22Rv1 (cell line): ENCODE results near the gene ELOVL5.

Source experiments
- H3K27ac ChIP-seq: fragments of 450-650 bp; 2 replicates; pipeline ENCODE4 v1.5.1; 2017
- ZFX ChIP-seq: fragments of 450-650 bp; IDR thresholded peaks from 2 replicates; pipeline ENCODE4 v1.6.1; 2017; ENCODE audit warnings: antibody characterized with exemption, borderline replicate concordance
- TF ChIP-seq, protein P1 (sequence below): fragments of 450-650 bp; IDR thresholded peaks from 2 replicates; pipeline ENCODE4 v1.5.1; 2017; ENCODE audit warnings: mild to moderate bottlenecking

Gene ELOVL5

GRCh38 chr6:53241938-53242337 is 106.8 kb downstream of the ELOVL5 start:
- TF ChIP-seq ZFX: no peak
- TF ChIP-seq, protein P1, sequence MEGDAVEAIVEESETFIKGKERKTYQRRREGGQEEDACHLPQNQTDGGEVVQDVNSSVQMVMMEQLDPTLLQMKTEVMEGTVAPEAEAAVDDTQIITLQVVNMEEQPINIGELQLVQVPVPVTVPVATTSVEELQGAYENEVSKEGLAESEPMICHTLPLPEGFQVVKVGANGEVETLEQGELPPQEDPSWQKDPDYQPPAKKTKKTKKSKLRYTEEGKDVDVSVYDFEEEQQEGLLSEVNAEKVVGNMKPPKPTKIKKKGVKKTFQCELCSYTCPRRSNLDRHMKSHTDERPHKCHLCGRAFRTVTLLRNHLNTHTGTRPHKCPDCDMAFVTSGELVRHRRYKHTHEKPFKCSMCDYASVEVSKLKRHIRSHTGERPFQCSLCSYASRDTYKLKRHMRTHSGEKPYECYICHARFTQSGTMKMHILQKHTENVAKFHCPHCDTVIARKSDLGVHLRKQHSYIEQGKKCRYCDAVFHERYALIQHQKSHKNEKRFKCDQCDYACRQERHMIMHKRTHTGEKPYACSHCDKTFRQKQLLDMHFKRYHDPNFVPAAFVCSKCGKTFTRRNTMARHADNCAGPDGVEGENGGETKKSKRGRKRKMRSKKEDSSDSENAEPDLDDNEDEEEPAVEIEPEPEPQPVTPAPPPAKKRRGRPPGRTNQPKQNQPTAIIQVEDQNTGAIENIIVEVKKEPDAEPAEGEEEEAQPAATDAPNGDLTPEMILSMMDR: no peak
- no peak overlapping the region for H3K27ac ChIP-seq

- no peak for TF ChIP-seq ZFX
- TF ChIP-seq, protein P1: no peak
Observed at GRCh38 chr6:53240761-53241160, 108.0 kb downstream of the ELOVL5 start.

GRCh38 chr6:53240139-53240538 is 108.6 kb downstream of the ELOVL5 start:
- TF ChIP-seq ZFX: no peak
- TF ChIP-seq, protein P1: no peak
- no peak overlapping the region for H3K27ac ChIP-seq

More at GRCh38 chr6:53240761-53241160, 108.0 kb downstream of the ELOVL5 start:
- H3K27ac ChIP-seq: no peak overlapping the region

DNA sequence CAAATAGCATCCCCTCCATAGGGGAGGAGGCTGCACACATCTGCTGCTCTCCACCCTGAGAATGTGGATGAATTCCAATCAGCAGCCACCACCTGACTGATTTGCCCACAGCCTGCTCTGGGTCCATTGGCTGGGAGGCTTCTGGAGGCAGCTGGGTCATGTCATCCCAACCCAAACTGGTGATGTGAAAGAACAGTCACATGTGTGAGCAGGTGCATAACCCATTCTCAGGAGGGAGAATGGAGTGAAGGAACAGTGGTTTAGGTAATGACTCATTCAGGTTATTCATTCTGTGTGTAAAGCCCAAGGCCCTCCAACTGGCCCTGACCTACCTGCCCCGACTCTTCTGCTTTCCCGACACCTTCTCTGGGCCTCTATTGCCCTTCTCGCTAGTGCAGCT is 109.2 kb downstream of the ELOVL5 start:
- H3K27ac ChIP-seq: no peak overlapping the region
- TF ChIP-seq, protein P1: no peak
- TF ChIP-seq ZFX: no peak

- H3K27ac ChIP-seq: no peak overlapping the region
- TF ChIP-seq, protein P1: no peak
- TF ChIP-seq ZFX: no peak
Observed at GRCh38 chr6:53238311-53238710, 110.4 kb downstream of the ELOVL5 start.

DNA sequence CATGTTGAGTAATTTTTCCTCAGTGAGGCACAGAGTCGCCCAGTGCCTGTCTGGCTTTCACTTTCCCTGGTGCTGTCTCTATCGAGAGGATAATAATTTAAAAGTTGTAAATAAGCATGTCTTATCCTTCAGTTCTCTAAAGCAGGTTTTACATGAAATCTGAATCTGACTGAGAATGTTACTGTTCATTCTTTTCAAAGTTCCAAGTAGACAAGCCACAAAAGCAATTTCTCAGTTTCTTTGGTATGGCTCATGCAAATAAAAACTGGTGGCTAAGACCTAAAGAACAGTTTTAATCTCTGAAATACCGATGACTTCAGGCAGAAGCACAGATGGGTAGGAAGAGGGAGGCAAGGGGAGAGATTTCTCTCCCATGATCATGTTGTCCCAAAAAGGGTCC is 112.5 kb downstream of the ELOVL5 start:
- TF ChIP-seq, protein P1: no peak
- no peak for TF ChIP-seq ZFX
- no peak overlapping the region for H3K27ac ChIP-seq

DNA sequence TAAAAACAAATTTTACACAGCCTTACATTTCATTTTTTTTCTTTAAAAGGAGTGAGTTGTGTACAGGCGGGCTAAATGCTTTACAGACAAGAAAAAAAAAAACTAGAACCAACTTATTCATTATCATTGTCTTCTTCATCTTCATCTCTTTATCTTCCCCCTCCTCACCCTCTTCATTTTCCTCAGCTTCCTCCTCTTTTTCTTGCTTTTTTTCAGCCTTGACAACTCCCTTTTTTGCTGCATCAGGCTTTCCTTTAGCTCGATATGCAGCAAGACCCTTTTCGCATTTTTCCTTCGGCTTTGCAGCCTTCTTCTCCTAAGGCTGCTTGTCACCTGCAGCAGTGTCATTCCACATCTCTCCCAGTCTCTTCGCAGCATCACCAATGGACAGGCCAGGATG is 113.2 kb downstream of the ELOVL5 start:
- H3K27ac ChIP-seq: no peak overlapping the region
- TF ChIP-seq, protein P1: no peak
- TF ChIP-seq ZFX: no peak
